Endothelial cell of umbilical vein (primary cell): ENCODE measurements around the gene FBXL14. TPM values are rescaled to one million over a fixed set of nuclear protein-coding genes. Genes with fewer than 3 reads are reported as not detected.

Experiments used
- BruUV-seq: library from RNA; stranded (reverse); fragments of 400-500 nt; replicated peaks from 2 replicates; lab custom pipeline; 2021; lab: Mats Ljungman, UMichigan
- CTCF ChIA-PET: fragments of 300-600, 350-600 bp; sonication (Branson Sonifier 250); formaldehyde crosslinking; loops from one replicate; lab custom pipeline; 2021; ENCODE audit warnings: antibody characterized with exemption, inconsistent platforms; lab: Charles Lee
- POLR2A ChIA-PET: fragments of 300-600, 350-600 bp; sonication (Branson Sonifier 250); formaldehyde crosslinking; loops from one replicate; lab custom pipeline; 2021; ENCODE audit warnings: antibody characterized with exemption, inconsistent platforms; lab: Charles Lee
- DNase-seq: peaks from one replicate; pipeline ENCODE4 v3.0.0-alpha.2; 2011; ENCODE audit warnings: low read depth, low spot score
- FAIRE-seq: peaks from 2 replicates; lab custom pipeline; 2011; peaks lifted over from hg19 to GRCh38; lab: Jason Lieb, UNC
- H2AFZ ChIP-seq: 2 replicates; pipeline ENCODE4 v1.6.0; 2012; ENCODE audit warnings: low read depth, low read length, control low read depth, inconsistent platforms
- H3K27ac ChIP-seq: 2 replicates; pipeline ENCODE4 v1.5.1; 2011; ENCODE audit warnings: low read depth, mild to moderate bottlenecking, control low read depth, low read length, moderate library complexity; ENCODE audit not compliant: insufficient read depth
- H3K27me3 ChIP-seq, 2 experiments: 2 replicates each; pipeline versions ENCODE4 v1.6.0 to v1.6.1; 2011; ENCODE audit warnings: low read length in 2 of 2, mixed read lengths in 1 of 2; ENCODE audit not compliant: control insufficient read depth in 2 of 2, insufficient read depth in 2 of 2
- H3K36me3 ChIP-seq, 2 experiments: 2 replicates in 1 of 2; 3 replicates in 1 of 2; pipeline ENCODE4 v1.5.1; 2011; ENCODE audit warnings: low read length in 2 of 2, mild to moderate bottlenecking in 1 of 2, moderate library complexity in 1 of 2; ENCODE audit not compliant: control insufficient read depth in 2 of 2, insufficient read depth in 2 of 2; ENCODE audit errors: extremely low read depth in 1 of 2
- H3K4me1 ChIP-seq: 3 replicates; pipeline ENCODE4 v1.5.1; 2011; ENCODE audit warnings: mild to moderate bottlenecking, low read length; ENCODE audit not compliant: control insufficient read depth, insufficient read depth; ENCODE audit errors: extremely low read depth
- H3K4me2 ChIP-seq: 2 replicates; pipeline ENCODE4 v1.6.1; 2011; ENCODE audit warnings: low read length, control low read depth, mixed read lengths; ENCODE audit not compliant: insufficient read depth
- H3K4me3 ChIP-seq, 3 experiments: fragments of 200-600 bp in 1 of 3; sonication (generic), shearing (Covaris generic) in 1 of 3; replicated peaks in 1 of 3; 2 replicates each; pipeline ENCODE4 v1.5.1; 2011 to 2016; ENCODE audit warnings: control low read depth in 3 of 3, low read length in 3 of 3, mild to moderate bottlenecking in 2 of 3, inconsistent platforms in 1 of 3, low read depth in 1 of 3, moderate library complexity in 1 of 3; ENCODE audit not compliant: insufficient read depth in 1 of 3
- H3K79me2 ChIP-seq: 2 replicates; pipeline ENCODE4 v1.6.0; 2012; ENCODE audit warnings: low read length, inconsistent platforms; ENCODE audit not compliant: control insufficient read depth, insufficient read depth
- H3K9ac ChIP-seq: replicated peaks from 2 replicates; pipeline ENCODE3; 2011; ENCODE audit warnings: low read length, control low read depth; ENCODE audit not compliant: insufficient read depth; ENCODE audit errors: extremely low read depth
- H3K9me1 ChIP-seq: replicated peaks from 3 replicates; pipeline ENCODE4 v1.6.0; 2011; ENCODE audit warnings: mild to moderate bottlenecking, low read length; ENCODE audit not compliant: control insufficient read depth, insufficient read depth; ENCODE audit errors: extremely low read depth
- H3K9me3 ChIP-seq: replicated peaks from 2 replicates; pipeline ENCODE4 v1.5.1; 2012; ENCODE audit warnings: low read length, inconsistent platforms; ENCODE audit not compliant: control insufficient read depth, insufficient read depth
- H4K20me1 ChIP-seq: replicated peaks from 2 replicates; pipeline ENCODE3; 2011; ENCODE audit warnings: mild to moderate bottlenecking, low read length; ENCODE audit not compliant: control insufficient read depth, insufficient read depth; ENCODE audit errors: extremely low read depth
- CTCF ChIP-seq, 2 donors: IDR thresholded peaks; 1 replicate in 1 of 2; 2 replicates in 1 of 2; pipeline ENCODE4 v1.5.1; 2011; ENCODE audit warnings: low read length in 2 of 2, mild to moderate bottlenecking in 2 of 2, moderate library complexity in 2 of 2, control low read depth in 1 of 2, inconsistent platforms in 1 of 2, low read depth in 1 of 2; ENCODE audit not compliant: insufficient read depth in 1 of 2; ENCODE audit errors: extremely low read depth in 1 of 2
- EZH2 ChIP-seq: IDR thresholded peaks from 2 replicates; pipeline ENCODE4 v1.6.1; 2012; ENCODE audit warnings: borderline replicate concordance, low read depth, mild to moderate bottlenecking, moderate library complexity, low read length, inconsistent platforms; ENCODE audit not compliant: severe bottlenecking
- FOS ChIP-seq: IDR thresholded peaks from 2 replicates; pipeline ENCODE4 v1.6.1; 2011; ENCODE audit warnings: mild to moderate bottlenecking, low read length, moderate library complexity, borderline replicate concordance; ENCODE audit not compliant: insufficient read depth
- GATA2 ChIP-seq: IDR thresholded peaks from 2 replicates; pipeline ENCODE4 v1.7.0; 2011; ENCODE audit warnings: low read depth, mild to moderate bottlenecking, moderate library complexity, mixed read lengths, low read length; ENCODE audit not compliant: insufficient read length, insufficient read depth
- JUN ChIP-seq: IDR thresholded peaks from 2 replicates; pipeline ENCODE4 v1.6.1; 2011; ENCODE audit warnings: borderline replicate concordance, low read depth; ENCODE audit not compliant: insufficient read length, insufficient read depth
- MAX ChIP-seq: IDR thresholded peaks from 2 replicates; pipeline ENCODE4 v1.6.1; 2011; ENCODE audit not compliant: insufficient read depth, insufficient read length
- MYC ChIP-seq: IDR thresholded peaks from one replicate; pipeline ENCODE4 v1.6.1; 2011; ENCODE audit warnings: mild to moderate bottlenecking, low read depth, low read length
- POLR2A ChIP-seq: IDR thresholded peaks from 2 replicates; pipeline ENCODE4 v1.6.1; 2012; ENCODE audit warnings: low read depth, mild to moderate bottlenecking, control low read depth, low read length
- POLR2AphosphoS5 ChIP-seq: IDR thresholded peaks from 2 replicates; pipeline ENCODE4 v1.6.1; 2012; ENCODE audit warnings: low read depth, mild to moderate bottlenecking, control low read depth, low read length, moderate library complexity; ENCODE audit not compliant: insufficient read depth
- dilution Hi-C: fragments of 300-500 bp; cut with MboI; formaldehyde crosslinking; loops from one replicate; pipeline ENCODE4 v1.15.0; 2019; ENCODE audit warnings: low sequenced_read_pairs; ENCODE audit not compliant: extremely low pct_ligation_motif_present
- intact Hi-C: fragments of 100-400 bp; cut with micrococcal nuclease; formaldehyde crosslinking; loops from one replicate; pipeline ENCODE4 v1.10.0; 2022
- polyA plus RNA-seq, 4 experiments: library from polyadenylated mRNA; depleted of rRNA in 3 of 4; stranded (reverse) in 3 of 4; unstranded in 1 of 4; fragments of >200 nt; gene quantifications; 2 replicates each; pipeline versions ENCODE4 v1.2.1 to v1.2.3, GENCODE V29; 2011 to 2012; ENCODE audit warnings: missing spikeins in 1 of 4
- total RNA-seq: library from RNA; stranded (reverse); gene quantifications from 2 replicates; pipeline ENCODE4 v1.2.3, GENCODE V29; 2021

The FBXL14 gene
- total and polyA plus RNA-seq, 2 donors (not counting 3 experiments of a cell fraction or from before 2014, with no cell fraction given): 11.3 to 15.7 TPM

GRCh38 chr12:1534748-1535147 lies 59.6 kb downstream of the FBXL14 start:
- TF ChIP-seq EZH2: no peak
- no peak for TF ChIP-seq CTCF (IDR thresholded peaks at IDR 0.05; ENCODE audit: extremely low read depth in 1 of 2, insufficient read depth in 1 of 2, low read depth in 1 of 2, low read length in 2 of 2)
- TF ChIP-seq GATA2: no peak
- no peak for TF ChIP-seq MAX
- no peak for TF ChIP-seq FOS
- no peak for TF ChIP-seq MYC
- TF ChIP-seq POLR2A: no peak
- TF ChIP-seq POLR2AphosphoS5: no peak
- TF ChIP-seq JUN: no peak
- H3K4me3 ChIP-seq: no peak overlapping the region
- H3K9me1 ChIP-seq: no peaks in the 10 kb centered on the region
- no peaks in the 10 kb centered on the region for H3K9me3 ChIP-seq
- no TSS peak for BruUV-seq
- ChIA-PET CTCF (interaction anchor here (0.5 to 3.5 kb wide), 6 partner anchors 10 to 442 kb away, joined by 3 to 11 read pairs (median 3); no protein-coding TSS in a partner anchor), POLR2A (no interaction called here)
- no peaks in the 10 kb centered on the region for H3K79me2 ChIP-seq
- DNase-seq (no peak), FAIRE-seq (no peak)
- dilution Hi-C loops (no loop called here), intact Hi-C loops (no loop called here)
- H3K4me2 ChIP-seq: no peak overlapping the region
- no peaks in the 10 kb centered on the region for H4K20me1 ChIP-seq
- H3K36me3 ChIP-seq: no peaks in the 10 kb centered on the region
- H3K9ac ChIP-seq: no peak overlapping the region
- no peak overlapping the region for H2AFZ ChIP-seq
- H3K27ac ChIP-seq: no peak overlapping the region
- no peaks in the 10 kb centered on the region for H3K4me1 ChIP-seq
- H3K27me3 ChIP-seq: peaks cover 43 to 59% of the 10 kb centered on the region in 2 experiments
